ENCODE data around the gene KCNK15. TPM values are rescaled to one million over a fixed set of nuclear protein-coding genes. Genes with fewer than 3 reads are reported as not detected.

Gene KCNK15
- polyA plus RNA-seq, 3 donors = 0.03 TPM; not detected in 2

GRCh38 chr20:44788706-44789456, 43.2 kb downstream of the KCNK15 start:
- Mint-ChIP-seq H3K27me3 (ENCODE audit: low read depth in 3 of 3) (peaks cover 4 to 14% (median 12%) of the 10 kb centered on the region in 3 donors), H3K36me3 (no peaks in the 10 kb centered on the region), H3K27ac (no peak overlapping the region), H3K9me3 (no peaks in the 10 kb centered on the region), H3K4me1 (no peaks in the 10 kb centered on the region), H3K4me3 (no peak overlapping the region)
- Histone ChIP-seq H3K4me3 (replicated peaks in 1 of 3; ENCODE audit: low read depth in 2 of 3, low read length in 3 of 3) (no peak overlapping the region), H3K9ac (ENCODE audit: insufficient read depth, low read length, poor library complexity, severe bottlenecking) (no peak overlapping the region), H3K4me2 (replicated peaks; ENCODE audit: extremely low read depth, low read length, poor library complexity, severe bottlenecking) (no peak overlapping the region), H3K27me3 (ENCODE audit: control insufficient read depth in 2 of 2, insufficient read depth in 2 of 2, low read length in 2 of 2) (peaks cover 0 to 2% of the 10 kb centered on the region in 2 donors), H2AFZ (ENCODE audit: insufficient read depth, low read depth, low read length, poor library complexity, severe bottlenecking) (no peak overlapping the region), H3K27ac (ENCODE audit: low read depth in 1 of 2, low read length in 2 of 2) (no peak overlapping the region), H4K20me1 (ENCODE audit: insufficient read depth, low read length) (no peaks in the 10 kb centered on the region), H3K9me3 (replicated peaks in 1 of 2; ENCODE audit: control insufficient read depth in 1 of 2, insufficient read depth in 1 of 2, low read length in 2 of 2) (no peaks in the 10 kb centered on the region), H3K36me3 (replicated peaks in 1 of 2; ENCODE audit: control insufficient read depth in 1 of 2, insufficient read depth in 2 of 2, low read length in 2 of 2) (no peaks in the 10 kb centered on the region), H3K4me1 (ENCODE audit: control insufficient read depth in 1 of 2, insufficient read depth in 2 of 2, low read length in 2 of 2) (no peaks in the 10 kb centered on the region), H3K79me2 (ENCODE audit: insufficient read depth, low read length) (no peaks in the 10 kb centered on the region)
- no peak for DNase-seq
- no peak for TF ChIP-seq CTCF (IDR thresholded peaks at IDR 0.05)
- WGBS (ENCODE audit: insufficient coverage) = 100% methylated on average over 1 of the region's 10 CpGs
- intact Hi-C loops (cut with micrococcal nuclease) = no loop called here

GRCh38 chr20:44790638-44791393, 45.2 kb downstream of the KCNK15 start:
- Histone ChIP-seq H3K79me2 (ENCODE audit: insufficient read depth, low read length) (no peaks in the 10 kb centered on the region), H2AFZ (ENCODE audit: insufficient read depth, low read depth, low read length, poor library complexity, severe bottlenecking) (no peak overlapping the region), H3K36me3 (replicated peaks in 1 of 2; ENCODE audit: control insufficient read depth in 1 of 2, insufficient read depth in 2 of 2, low read length in 2 of 2) (no peaks in the 10 kb centered on the region), H3K4me2 (replicated peaks; ENCODE audit: extremely low read depth, low read length, poor library complexity, severe bottlenecking) (no peak overlapping the region), H3K27me3 (ENCODE audit: control insufficient read depth in 2 of 2, insufficient read depth in 2 of 2, low read length in 2 of 2) (no peaks in the 10 kb centered on the region), H3K4me1 (ENCODE audit: control insufficient read depth in 1 of 2, insufficient read depth in 2 of 2, low read length in 2 of 2) (no peaks in the 10 kb centered on the region), H3K27ac (ENCODE audit: low read depth in 1 of 2, low read length in 2 of 2) (no peak overlapping the region), H3K4me3 (replicated peaks in 1 of 3; ENCODE audit: low read depth in 2 of 3, low read length in 3 of 3) (no peak overlapping the region), H4K20me1 (ENCODE audit: insufficient read depth, low read length) (no peaks in the 10 kb centered on the region), H3K9me3 (replicated peaks in 1 of 2; ENCODE audit: control insufficient read depth in 1 of 2, insufficient read depth in 1 of 2, low read length in 2 of 2) (no peaks in the 10 kb centered on the region), H3K9ac (ENCODE audit: insufficient read depth, low read length, poor library complexity, severe bottlenecking) (no peak overlapping the region)
- TF ChIP-seq CTCF (IDR thresholded peaks at IDR 0.05) = no peak
- H3K9me3 Mint-ChIP-seq = no peaks in the 10 kb centered on the region
- H3K4me3 Mint-ChIP-seq = no peak overlapping the region
- H3K4me1 Mint-ChIP-seq = no peaks in the 10 kb centered on the region
- H3K36me3 Mint-ChIP-seq = no peaks in the 10 kb centered on the region
- H3K27me3 Mint-ChIP-seq (ENCODE audit: low read depth in 3 of 3) = peaks cover 3 to 9% (median 8%) of the 10 kb centered on the region in 3 donors
- no peak overlapping the region for H3K27ac Mint-ChIP-seq
- 80% methylated on average over 4 of the region's 11 CpGs for WGBS (ENCODE audit: insufficient coverage)
- intact Hi-C loops (cut with micrococcal nuclease) = no loop called here
- no peak for DNase-seq
